Thymus (tissue), 11 donors: ENCODE measurements around the gene EHD1. TPM values are rescaled to one million over a fixed set of nuclear protein-coding genes. Genes with fewer than 3 reads are reported as not detected.
A peak's percentile ranks its signal among the peaks of the same experiment; 100 is the strongest.

ENCODE experiments used
- DNase-seq, 9 donors: peaks; one replicate each; pipeline ENCODE4 v3.0.0-alpha.2; 2013; ENCODE audit warnings: low spot score in 9 of 9, low read depth in 6 of 9, missing footprints in 1 of 9
- H3K27ac ChIP-seq, 2 donors: one replicate each; pipeline ENCODE4 v1.5.1; 2013; ENCODE audit warnings: control low read depth in 1 of 2, low read depth in 1 of 2, low read length in 1 of 2, mild to moderate bottlenecking in 1 of 2, moderate library complexity in 1 of 2
- H3K27me3 ChIP-seq, 2 donors: one replicate each; pipeline ENCODE4 v1.5.1; 2013; ENCODE audit warnings: low read length in 1 of 2; ENCODE audit not compliant: control insufficient read depth in 2 of 2, insufficient read depth in 1 of 2
- H3K36me3 ChIP-seq, 2 donors: one replicate each; pipeline ENCODE4 v1.5.1; 2013; ENCODE audit warnings: low read length in 1 of 2, mild to moderate bottlenecking in 1 of 2, moderate library complexity in 1 of 2; ENCODE audit not compliant: control insufficient read depth in 2 of 2, insufficient read depth in 2 of 2
- H3K4me1 ChIP-seq, 2 donors: one replicate each; pipeline ENCODE4 v1.5.1; 2013; ENCODE audit warnings: low read length in 2 of 2; ENCODE audit not compliant: control insufficient read depth in 2 of 2, insufficient read depth in 2 of 2
- H3K4me3 ChIP-seq, 2 donors: one replicate each; pipeline ENCODE4 v1.5.1; 2013; ENCODE audit warnings: low read length in 2 of 2, control low read depth in 1 of 2, mild to moderate bottlenecking in 1 of 2
- H3K9me3 ChIP-seq, 2 donors: one replicate each; pipeline ENCODE4 v1.5.1; 2013; ENCODE audit warnings: low read length in 1 of 2, mild to moderate bottlenecking in 1 of 2; ENCODE audit not compliant: control insufficient read depth in 2 of 2, insufficient read depth in 1 of 2
- whole genome bisulfite sequencing: extraction: QIAGEN DNeasy Blood & Tissue Kit; methylation state at CpG from one replicate; pipeline ENCODE4 v1.1.7; 2013; 5-methylcytosine and 5-hydroxymethylcytosine counted together
- polyA plus RNA-seq: library from polyadenylated mRNA; stranded (reverse); fragments of 200-250 nt; gene quantifications from one replicate; pipeline ENCODE4 v1.2.3, GENCODE V29; 2013
- total RNA-seq: library from RNA; stranded (reverse); fragments of 120-200 nt; gene quantifications from one replicate; pipeline ENCODE4 v1.2.4, GENCODE V29; 2013
- donor health status: healthy.

EHD1 gene
- total and polyA plus RNA-seq, 2 donors, result 17.3 to 32.3 TPM

- Histone ChIP-seq H3K27ac (no peak overlapping the region), H3K4me3 (no peak overlapping the region), H3K4me1 (peaks cover 25 to 64% of the 10 kb centered on the region in 2 donors), H3K9me3 (peaks cover 0 to 3% of the 10 kb centered on the region in 2 donors), H3K27me3 (no peaks in the 10 kb centered on the region), H3K36me3 (no peaks in the 10 kb centered on the region)
- DNase-seq, result no peak
- WGBS, result 95% methylated on average over 8 of the region's 8 CpGs
These were observed 3.1 kb upstream of the EHD1 start for GRCh38 chr11:64881476-64881875.

- DNase-seq, result peak in 1 of 9 donors; percentile 76
- peak overlapping the region; percentile 80 to 94 for H3K27ac ChIP-seq
- H3K4me3 ChIP-seq, result peak overlapping the region in 1 of 2 donors; percentile 9
These were observed 2.0 kb upstream of the EHD1 start for GRCh38 chr11:64880240-64881001.

GRCh38 chr11:64879244-64879900, 951 bp upstream of the EHD1 start:
- 25% methylated on average over 16 of the region's 16 CpGs for WGBS
- H3K36me3 ChIP-seq, result peaks cover 9 to 16% of the 10 kb centered on the region in 2 donors
- H3K4me1 ChIP-seq, result peaks cover 33 to 72% of the 10 kb centered on the region in 2 donors
- H3K9me3 ChIP-seq, result peaks cover 0 to 3% of the 10 kb centered on the region in 2 donors
- H3K4me3 ChIP-seq, result peak overlapping the region; percentile 79 to 86
- peak overlapping the region; percentile 90 to 94 for H3K27ac ChIP-seq
- DNase-seq, result peak in 1 of 9 donors; percentile 38
- H3K27me3 ChIP-seq, result no peaks in the 10 kb centered on the region

More at GRCh38 chr11:64880240-64881001, 2.0 kb upstream of the EHD1 start:
- H3K9me3 ChIP-seq, result peaks cover 0 to 3% of the 10 kb centered on the region in 2 donors
- WGBS, result 71% methylated on average over 14 of the region's 14 CpGs
- peaks cover 3 to 8% of the 10 kb centered on the region in 2 donors for H3K36me3 ChIP-seq
- H3K27me3 ChIP-seq, result no peaks in the 10 kb centered on the region
- H3K4me1 ChIP-seq, result peaks cover 33 to 70% of the 10 kb centered on the region in 2 donors

- DNase-seq, result peak in 1 of 9 donors; percentile 65
- H3K36me3 ChIP-seq, result peaks cover 17 to 22% of the 10 kb centered on the region in 2 donors
- peaks cover 33 to 70% of the 10 kb centered on the region in 2 donors for H3K4me1 ChIP-seq
- peak overlapping the region; percentile 86 to 95 for H3K4me3 ChIP-seq
- no peaks in the 10 kb centered on the region for H3K27me3 ChIP-seq
- peak overlapping the region; percentile 62 to 84 for H3K27ac ChIP-seq
- peaks cover 0 to 3% of the 10 kb centered on the region in 2 donors for H3K9me3 ChIP-seq
- under 1% methylated on average over 21 of the region's 21 CpGs for WGBS
These were observed 263 bp downstream of the EHD1 start for GRCh38 chr11:64878223-64878493.

GRCh38 chr11:64877390-64878222, 815 bp downstream of the EHD1 start:
- peaks cover 21 to 28% of the 10 kb centered on the region in 2 donors for H3K36me3 ChIP-seq
- peak in 1 of 9 donors; percentile 43 for DNase-seq
- no peaks in the 10 kb centered on the region for H3K27me3 ChIP-seq
- peaks cover 0 to 3% of the 10 kb centered on the region in 2 donors for H3K9me3 ChIP-seq
- H3K27ac ChIP-seq, result peak overlapping the region; percentile 62 to 84
- peaks cover 33 to 73% of the 10 kb centered on the region in 2 donors for H3K4me1 ChIP-seq
- WGBS, result under 1% methylated on average over 41 of the region's 41 CpGs
- peak overlapping the region; percentile 86 to 95 for H3K4me3 ChIP-seq

GRCh38 chr11:64876835-64877341, 1.5 kb downstream of the EHD1 start:
- no peak for DNase-seq
- Histone ChIP-seq H3K27ac (peak overlapping the region; percentile 17 to 33), H3K4me1 (peaks cover 33 to 77% of the 10 kb centered on the region in 2 donors), H3K4me3 (peak overlapping the region; percentile 86 to 95), H3K9me3 (peaks cover 0 to 3% of the 10 kb centered on the region in 2 donors), H3K36me3 (peaks cover 26 to 34% of the 10 kb centered on the region in 2 donors), H3K27me3 (no peaks in the 10 kb centered on the region)
- WGBS, result 86% methylated on average over 14 of the region's 14 CpGs

- Histone ChIP-seq H3K36me3 (peaks cover 32 to 40% of the 10 kb centered on the region in 2 donors), H3K27me3 (no peaks in the 10 kb centered on the region), H3K4me3 (peak overlapping the region; percentile 86 to 95), H3K27ac (peak overlapping the region in 1 of 2 donors; percentile 25), H3K4me1 (peaks cover 37 to 78% of the 10 kb centered on the region in 2 donors), H3K9me3 (peaks cover 0 to 3% of the 10 kb centered on the region in 2 donors)
- no peak for DNase-seq
- WGBS, result 82% methylated on average over 11 of the region's 11 CpGs
These were observed 2.1 kb downstream of the EHD1 start for GRCh38 chr11:64876229-64876750.

- Histone ChIP-seq H3K4me3 (peak overlapping the region; percentile 86 to 95), H3K9me3 (peaks cover 0 to 3% of the 10 kb centered on the region in 2 donors), H3K4me1 (peaks cover 41 to 78% of the 10 kb centered on the region in 2 donors), H3K27ac (no peak overlapping the region), H3K36me3 (peaks cover 39 to 47% of the 10 kb centered on the region in 2 donors), H3K27me3 (no peaks in the 10 kb centered on the region)
- no peak for DNase-seq
- WGBS, result 92% methylated on average over 17 of the region's 17 CpGs
These were observed 2.8 kb downstream of the EHD1 start for GRCh38 chr11:64875369-64876228.
